HG03460 (cell line): Measurements from ENCODE around the gene PPP1R14C.

ENCODE experiments used
- ATAC-seq: cut with Tn5 transposase; IDR thresholded peaks from one replicate; pipeline ENCODE4 v1.9.1; 2021; ENCODE audit not compliant: unreplicated experiment

The PPP1R14C gene

DNA sequence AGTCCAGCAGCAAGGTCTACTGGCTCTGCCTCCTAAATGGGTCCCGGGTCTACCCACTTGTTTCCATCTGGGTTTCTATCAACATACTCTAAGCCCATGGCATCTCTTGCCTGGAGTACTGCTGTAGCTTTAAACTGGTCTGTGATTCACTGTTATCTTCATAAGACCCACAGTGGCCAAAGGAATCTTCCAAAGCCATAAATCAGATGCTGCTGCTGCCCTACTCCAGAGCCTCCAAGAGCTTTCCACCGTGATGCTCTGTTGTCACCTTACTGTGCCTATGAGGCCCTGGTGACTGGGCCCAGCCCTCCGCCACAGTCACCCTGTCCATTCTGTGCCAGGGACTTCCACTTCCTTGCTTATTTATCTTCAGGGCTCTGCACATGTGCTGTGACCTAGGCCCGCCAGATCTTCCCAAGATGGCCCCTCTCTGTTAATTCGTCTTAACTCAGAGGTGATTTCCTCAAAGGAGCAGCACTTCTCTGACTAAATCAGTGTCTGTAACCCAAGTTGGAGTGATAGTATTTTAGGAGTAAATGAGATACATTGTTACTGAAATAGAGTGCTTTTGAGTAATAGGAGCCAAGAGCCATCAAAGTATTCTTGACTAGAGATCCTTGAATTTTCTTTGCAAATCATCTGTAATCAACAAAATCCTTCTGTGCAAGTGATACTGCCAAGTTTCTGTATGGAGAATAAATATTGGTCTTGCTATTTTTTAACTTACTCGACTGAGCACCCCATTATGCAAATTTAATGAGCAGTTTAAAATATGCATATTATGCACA is 102.5 kb downstream of the PPP1R14C start:
- ATAC-seq, result no peak

DNA sequence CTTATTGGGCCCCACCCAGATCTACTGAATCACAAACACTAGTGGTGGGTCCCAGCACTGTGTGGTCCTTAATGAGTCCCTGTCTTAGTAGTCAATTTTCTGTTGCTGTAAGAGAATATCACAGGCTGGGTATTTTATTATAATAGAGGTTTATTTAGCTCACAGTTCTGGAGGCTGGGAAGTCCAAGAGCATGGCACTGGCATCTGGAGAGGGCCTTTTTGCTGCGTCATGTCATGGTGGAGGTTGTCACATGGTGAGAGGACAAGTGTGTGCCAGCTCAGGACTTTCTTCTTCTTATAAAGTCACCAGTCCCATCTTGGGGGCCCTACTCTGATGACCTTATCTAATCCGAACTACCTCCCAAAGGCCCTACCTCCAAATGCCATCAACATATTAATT is 105.0 kb downstream of the PPP1R14C start:
- no peak for ATAC-seq

DNA sequence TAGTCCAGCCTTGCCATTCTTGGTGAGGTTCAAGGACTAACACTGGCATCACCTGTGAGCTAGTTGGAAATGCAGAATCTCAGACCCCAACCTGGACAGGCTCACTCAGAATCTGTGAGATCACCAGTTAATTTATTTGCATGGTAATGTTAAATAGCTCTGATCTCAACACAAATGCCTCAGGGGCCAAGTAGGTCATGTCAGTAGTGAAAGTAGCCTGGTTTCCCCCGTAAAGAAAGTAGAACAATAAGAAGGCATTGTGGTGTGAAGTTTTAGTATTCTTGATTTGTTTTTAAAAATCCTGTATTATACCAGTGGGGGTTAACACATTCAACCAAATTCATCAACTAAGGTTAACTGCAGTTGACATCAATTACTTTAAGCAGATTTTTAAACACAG is 105.5 kb downstream of the PPP1R14C start:
- no peak for ATAC-seq

DNA sequence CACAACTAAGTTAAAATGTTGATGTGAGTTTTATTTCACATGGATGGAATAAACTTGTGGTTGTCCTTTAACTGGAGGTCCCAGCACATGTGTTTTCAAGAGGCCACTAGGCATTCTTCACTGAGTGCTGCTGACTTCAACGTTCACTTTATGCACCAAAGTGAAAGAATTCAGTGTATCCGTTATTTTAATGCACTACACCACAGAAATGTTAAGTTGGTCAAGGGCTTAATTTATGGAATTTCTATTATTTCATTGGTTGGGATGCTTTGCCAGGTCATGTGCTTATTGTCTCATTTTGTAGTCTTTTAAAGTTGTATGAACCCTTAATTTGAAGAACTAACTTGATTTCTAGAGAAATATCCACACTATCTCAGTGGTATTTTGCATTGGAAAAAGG is 106.4 kb downstream of the PPP1R14C start:
- no peak for ATAC-seq

DNA sequence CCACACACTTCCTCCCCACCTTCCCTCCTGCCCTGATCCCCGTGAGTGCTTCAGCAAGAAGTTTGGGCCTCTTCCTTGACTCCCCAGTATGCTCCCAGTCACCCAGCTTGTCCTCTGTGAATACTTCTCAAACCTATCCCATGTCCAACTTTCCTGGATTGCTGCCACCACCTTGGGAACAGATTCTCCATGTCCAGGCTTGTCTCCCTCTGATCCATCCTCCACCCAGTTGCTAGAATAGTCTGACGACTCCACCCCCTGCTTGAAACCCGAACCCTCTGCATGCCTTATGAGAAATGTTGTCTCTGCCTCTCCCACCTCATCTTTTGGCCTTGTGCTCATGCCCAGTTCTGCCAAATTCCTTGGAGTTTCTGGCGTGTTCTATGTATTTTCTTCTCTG is 108.0 kb downstream of the PPP1R14C start:
- ATAC-seq, result no peak

DNA sequence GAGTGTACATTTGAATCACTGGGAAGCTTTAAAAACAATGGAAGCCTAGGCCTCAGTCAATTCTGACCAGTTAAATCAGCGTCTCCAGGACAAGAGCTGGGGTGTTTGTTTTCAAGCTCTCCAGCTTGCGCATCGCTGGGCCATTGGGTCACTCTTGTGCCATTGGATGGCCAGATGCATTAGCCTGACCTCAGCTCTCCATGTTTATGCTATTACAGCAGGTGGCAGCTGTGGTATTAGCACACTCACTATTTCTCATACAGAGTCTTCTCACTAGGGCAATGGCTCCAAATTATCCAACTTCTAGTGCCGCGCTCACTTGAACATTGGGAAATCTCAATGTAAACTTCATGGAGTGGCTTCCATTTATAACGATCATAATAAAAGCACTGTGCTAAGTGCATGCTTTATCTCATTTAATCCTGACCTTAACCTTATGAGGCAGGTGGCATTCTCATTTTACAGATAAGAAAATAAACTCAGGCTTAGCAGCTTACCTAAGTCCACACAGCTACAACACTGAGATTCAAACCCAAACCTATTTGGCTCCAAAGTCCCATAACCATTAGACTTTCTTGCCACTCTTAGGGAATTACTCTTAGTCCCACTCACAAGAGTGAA is 108.8 kb downstream of the PPP1R14C start:
- no peak for ATAC-seq

DNA sequence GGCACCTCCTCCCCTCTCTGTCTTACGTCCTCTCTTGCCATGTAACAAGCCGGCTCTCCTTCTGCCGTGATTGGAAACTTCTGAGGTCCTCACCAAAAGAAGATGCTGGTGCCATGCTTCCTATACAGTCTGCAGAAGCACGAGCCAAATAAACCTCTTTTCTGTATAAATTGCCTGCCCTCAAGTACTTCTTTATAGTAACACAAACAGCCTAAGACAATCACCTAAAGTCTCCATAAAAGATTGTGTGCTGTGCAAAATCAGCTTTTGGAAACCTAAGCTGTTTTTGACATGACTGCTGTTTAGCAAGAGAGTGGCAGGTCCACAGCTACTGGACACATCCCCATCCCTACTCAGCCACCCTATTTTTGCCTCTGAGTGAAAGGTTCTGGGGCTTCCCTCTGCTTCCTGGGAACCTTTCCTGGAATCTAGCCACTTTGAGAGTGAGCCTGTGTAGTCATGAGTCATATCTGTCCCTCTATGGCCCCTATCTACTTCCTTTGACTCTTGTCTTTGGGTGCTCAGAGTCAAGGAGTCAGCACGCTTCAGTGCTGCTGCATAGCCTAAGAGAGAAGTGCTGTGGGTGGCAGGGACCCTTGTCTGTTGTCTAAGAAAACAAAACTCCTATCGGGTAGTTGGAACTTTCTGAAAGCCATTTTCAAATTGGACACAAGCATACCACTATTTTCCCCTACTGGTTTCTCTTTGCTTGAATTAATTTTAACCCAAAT is 110.0 kb downstream of the PPP1R14C start:
- ATAC-seq, result no peak

DNA sequence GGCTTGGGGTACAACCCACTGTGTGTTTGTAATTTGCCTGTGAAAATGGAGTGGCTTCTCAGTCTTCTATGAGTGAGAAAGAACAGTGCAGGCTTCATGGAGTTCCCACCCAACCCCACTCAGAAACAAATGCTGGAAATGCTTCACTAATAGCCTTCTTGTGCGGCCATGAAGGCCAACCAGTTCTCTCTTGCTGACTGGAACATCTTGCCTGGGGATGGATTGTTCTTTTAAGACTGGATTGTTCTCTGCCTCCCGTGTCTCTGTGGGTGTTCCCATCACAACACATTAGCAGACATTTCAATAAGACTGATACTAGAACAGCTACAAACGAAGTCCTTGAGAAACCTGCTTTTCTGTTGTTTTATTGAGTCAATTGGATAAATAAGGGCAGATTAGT is 110.6 kb downstream of the PPP1R14C start:
- ATAC-seq, result no peak

DNA sequence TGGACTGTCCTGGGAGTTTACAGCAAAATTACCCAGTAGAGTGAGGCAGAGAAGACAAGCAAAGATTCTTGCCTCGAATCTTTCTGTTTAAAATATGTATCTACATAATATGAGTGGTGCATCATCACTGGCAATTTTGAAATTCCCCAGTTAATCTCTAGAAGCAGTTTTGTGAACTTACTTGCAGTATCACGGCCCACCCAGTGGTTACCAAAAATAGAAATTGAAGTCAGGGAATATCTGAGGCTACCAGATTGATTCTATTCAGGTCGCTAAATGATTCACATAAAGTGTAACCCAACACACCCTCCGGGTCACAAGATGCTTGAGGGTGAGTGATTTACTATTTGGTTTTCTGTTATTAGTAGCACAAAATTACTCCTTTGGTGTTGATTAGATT is 111.9 kb downstream of the PPP1R14C start:
- no peak for ATAC-seq

DNA sequence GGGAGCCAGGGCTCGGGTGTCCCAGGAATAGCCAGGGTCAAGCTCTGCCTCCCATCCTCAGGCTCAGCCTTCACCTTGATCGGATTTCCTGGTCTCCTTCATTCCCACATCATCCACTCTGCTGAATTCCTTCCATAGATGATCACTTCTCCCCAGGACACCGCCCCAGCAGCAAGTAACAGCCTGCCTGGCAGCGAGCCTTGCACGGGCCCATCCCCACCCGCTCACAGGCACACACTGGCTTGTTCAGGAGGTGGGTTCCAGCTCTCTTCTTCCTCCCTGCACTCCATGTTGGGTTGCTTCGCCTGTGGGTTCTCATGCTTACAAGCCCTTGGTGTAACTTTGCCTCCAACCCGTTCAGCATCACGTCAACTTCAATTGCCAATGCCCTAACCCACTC is 113.0 kb downstream of the PPP1R14C start:
- no peak for ATAC-seq

DNA sequence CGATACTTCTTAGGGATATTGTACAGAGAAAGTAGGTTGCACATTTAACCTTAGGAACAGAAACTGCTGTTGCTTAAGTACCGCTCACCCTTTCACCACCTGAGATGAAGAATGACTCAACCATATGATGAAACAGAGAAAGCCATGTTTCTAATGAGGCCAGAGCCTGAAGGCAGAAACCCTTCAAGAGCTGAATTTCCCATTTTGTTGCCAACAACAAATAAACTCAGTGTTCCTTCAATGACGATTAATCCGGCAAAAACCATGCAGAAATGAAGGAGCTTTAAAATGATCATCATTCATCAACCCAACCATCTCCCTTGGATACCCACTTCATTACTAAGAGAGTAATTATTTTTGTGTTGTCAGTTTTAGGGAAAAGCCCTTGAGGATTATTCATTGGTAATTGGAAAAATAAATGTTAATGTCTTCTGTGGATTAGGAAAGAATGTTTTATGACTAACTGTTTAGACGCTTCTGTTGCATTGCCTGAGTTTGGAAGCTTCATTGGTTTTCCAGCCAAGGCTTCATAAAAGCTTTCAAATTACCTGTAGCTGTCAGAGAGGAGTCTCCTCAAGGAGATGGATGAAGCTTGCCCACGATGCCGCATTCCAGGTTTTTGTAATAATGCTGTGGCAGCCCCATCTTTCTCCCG is 113.9 kb downstream of the PPP1R14C start:
- ATAC-seq, result no peak

DNA sequence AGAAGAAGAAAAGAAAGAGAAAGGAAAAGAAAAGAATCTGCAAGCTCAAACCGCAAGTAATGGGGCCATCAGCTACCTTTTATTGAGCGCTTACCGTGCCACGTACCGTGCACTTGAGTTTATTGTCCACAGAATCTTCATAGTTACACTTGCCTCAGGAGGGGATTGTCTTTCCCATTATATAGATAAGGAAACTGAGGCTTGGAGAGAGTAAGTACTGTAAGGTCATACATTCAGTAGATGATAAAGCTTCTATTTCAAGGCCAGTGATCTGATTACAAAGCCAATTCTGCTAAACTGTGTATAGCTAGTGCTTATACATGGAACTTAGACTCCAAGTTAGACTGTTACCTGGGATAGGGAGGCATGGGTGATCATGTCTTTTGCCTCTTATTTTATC is 115.5 kb downstream of the PPP1R14C start:
- no peak for ATAC-seq

DNA sequence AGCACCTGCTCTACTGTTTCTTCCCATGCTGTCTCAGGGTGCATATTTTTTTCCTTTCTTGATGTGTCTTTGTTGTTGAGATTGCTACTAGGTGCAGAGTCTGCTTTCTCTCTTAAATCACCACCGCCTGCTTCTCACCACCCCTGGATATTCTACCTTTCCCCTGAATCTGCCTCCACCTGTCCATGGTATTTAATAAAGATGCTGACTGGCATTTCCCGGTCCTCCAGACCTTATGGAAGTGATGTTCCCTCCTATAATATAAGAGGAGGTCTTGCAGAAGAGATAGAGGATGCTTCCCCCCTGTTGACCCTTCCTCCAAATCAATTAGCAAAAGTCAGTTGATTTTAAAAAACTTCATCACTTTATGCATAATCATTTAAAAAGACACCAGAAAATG is 118.1 kb downstream of the PPP1R14C start:
- ATAC-seq, result no peak

DNA sequence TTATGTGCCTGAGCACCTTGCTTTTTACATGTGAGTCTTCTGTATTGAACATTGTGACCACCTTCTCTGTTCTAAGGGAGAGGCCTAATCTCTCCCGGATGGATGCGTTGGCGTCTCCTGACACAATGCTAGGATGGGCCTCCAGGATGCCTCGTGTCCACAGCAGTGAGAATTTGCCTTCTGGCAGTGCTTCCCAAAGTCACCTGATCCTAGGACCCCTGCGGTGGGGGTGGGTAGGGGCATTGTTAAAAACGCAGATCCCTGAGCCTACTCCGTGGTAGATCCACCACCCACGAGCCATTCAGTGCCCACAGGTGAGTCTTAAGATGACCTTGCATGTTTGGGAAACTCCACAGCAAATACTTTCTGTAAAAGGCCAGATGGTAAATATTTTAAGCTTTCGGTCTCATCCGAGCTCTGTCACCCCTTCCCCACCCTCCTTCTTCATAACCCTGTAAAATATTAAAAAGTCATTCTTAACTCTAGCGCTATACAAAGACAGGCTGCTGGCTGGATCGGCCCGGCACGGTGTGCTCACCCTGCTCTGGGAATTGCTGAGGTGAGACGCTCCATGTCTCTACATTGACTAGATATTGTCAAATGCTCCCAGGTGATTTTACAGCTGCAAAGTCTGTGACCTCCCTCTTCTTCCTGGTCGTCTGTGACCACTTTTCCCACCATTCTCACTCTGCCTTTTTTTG is 119.3 kb downstream of the PPP1R14C start:
- no peak for ATAC-seq

DNA sequence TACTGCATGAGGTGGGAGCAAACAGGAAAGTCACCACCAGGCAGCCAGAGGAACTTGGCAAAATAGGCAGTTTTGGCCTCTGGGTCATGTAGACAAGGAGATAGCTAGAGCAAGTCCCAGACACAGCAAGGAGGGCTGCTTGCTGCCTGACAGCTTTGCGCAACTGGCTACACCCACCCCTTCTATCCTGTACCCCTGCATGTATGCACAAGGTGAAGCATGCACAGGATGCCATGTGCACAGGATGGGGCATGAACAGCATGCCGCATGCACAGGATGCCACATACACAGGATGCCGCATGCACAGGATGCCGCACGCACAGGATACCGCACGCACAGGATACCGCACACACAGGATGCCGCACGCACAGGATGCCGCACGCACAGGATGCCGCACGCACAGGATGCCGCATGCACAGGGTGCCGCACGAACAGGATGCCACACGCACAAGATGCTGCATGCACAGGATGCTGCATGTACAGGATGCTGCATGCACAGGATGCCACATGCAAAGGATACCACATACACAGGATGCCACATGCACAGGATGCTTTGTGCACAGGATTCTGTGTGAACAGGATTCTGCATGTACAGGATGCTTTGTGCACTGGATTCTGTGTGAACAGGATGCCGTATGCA is 121.0 kb downstream of the PPP1R14C start:
- ATAC-seq, result no peak

DNA sequence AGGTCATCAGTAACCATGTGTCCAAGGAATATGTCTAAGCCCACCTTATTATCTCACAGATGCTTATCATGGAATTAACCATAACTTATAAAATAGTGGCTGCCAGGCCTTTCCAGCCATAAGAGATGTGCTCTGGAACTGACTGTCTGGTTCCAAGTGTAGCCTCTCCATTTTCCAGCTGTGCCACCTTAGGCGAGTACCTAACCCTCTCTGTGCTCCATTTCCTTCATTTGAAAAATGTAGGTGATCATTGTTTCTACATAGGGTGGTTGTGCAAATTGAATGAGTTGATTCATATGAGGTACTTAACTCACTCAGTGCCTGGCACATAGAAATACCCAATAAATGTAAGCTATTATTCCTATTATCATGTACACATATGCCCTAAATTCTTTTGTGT is 123.5 kb downstream of the PPP1R14C start:
- no peak for ATAC-seq

DNA sequence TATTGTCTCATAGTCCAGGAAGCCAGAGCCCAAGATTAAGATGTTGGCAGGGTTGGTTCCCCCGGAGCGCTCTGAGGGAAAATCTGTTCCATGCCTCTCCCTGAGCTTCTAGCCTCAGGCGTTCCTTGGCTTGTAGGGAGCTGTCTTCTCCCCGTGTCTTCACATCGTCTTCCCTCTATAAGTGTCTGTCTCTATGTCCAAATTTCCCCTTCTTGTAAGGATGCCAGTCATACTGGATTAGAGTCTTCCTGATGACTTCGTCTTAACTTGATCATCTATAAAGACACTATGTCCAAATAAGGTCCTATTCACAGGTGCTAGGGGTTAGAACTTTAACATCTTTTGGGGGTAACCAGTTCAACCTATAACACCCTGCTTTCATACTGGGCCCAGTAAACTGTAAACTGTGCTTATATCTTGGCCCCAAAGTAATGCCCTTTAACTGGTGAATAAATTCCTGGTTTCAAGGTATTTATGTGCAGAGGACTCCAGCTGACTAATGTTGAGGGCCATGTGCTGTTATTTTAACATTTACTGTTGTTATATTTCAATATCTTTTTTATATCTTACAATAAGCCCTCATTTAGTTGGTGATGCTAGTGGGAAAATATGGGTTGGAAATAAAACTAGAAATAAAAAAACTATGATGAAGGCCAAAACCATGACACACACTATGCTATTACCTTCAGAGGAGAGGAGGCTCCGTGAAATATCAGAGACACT is 124.3 kb downstream of the PPP1R14C start:
- ATAC-seq, result no peak

DNA sequence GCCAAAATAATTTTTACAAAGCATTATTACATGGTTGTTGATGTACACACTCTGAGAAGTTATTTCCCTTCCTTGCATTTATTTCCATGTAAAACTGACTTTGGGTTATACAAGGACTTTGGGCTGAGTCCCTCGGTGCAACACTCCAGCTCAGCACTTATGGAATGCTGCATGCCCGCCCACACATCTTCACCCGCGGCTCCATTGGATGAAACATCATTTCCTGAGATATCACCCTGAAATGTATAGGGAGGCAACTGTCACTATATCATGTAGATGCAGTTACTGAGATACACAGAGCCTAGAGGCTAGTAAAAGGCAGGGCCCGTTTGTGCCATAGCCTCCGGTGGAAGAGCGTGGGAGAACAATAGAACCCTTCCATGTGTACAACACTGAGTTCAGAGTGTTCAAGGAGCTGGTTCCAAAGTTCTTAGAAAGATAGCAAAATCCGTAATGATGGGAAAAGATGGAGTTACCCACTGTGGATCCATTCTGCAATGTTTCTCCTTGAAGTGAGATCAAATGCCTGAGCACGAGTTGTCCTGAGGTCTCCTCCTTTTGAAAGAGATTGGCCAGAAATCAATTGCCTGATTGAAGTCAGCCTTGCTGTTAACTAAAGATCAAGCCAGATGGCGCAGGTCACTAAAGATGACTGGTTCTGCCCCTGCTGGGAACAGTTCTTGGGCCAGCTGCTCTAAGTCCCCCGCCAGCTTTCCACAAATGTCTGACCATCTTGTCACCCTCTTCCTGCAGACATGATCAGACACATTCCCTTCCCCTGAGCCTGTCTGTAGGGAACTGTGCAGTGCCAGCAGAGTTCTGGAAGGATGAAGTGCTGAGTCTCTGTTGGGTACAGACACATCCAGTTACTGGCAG is 125.1 kb downstream of the PPP1R14C start:
- ATAC-seq, result no peak
